GM12873 (cell line): ENCODE data around the gene IL24.

ENCODE experiments used
- TF ChIP-seq, protein P1 (sequence below): IDR thresholded peaks from 2 replicates; pipeline ENCODE4 v1.5.1; 2012; ENCODE audit warnings: low read depth, mild to moderate bottlenecking, moderate library complexity, low read length, control low read depth; ENCODE audit not compliant: insufficient read depth; ENCODE audit errors: missing control alignments

The IL24 gene, protein sequence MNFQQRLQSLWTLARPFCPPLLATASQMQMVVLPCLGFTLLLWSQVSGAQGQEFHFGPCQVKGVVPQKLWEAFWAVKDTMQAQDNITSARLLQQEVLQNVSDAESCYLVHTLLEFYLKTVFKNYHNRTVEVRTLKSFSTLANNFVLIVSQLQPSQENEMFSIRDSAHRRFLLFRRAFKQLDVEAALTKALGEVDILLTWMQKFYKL

DNA sequence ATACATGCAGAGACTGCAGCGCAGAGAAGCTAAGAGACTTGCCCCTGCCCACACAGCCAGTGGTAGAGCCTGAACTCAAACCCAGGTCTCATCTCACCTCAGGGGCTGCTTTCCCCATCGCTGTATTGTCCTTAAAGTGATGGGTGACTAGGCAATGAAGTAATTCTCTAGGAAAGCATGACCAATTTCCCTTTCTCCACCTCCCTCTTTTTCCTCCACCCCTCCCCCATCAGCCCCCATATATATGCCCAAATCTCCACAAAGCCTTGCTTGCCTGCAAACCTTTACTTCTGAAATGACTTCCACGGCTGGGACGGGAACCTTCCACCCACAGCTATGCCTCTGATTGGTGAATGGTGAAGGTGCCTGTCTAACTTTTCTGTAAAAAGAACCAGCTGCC is at the start of gene IL24:
TSS of gene IL24 (plus strand) at position 269 of the 400 bp plus-strand sequence. CDS start 390 bp downstream, outside the sequence.
- TF ChIP-seq, protein P1, sequence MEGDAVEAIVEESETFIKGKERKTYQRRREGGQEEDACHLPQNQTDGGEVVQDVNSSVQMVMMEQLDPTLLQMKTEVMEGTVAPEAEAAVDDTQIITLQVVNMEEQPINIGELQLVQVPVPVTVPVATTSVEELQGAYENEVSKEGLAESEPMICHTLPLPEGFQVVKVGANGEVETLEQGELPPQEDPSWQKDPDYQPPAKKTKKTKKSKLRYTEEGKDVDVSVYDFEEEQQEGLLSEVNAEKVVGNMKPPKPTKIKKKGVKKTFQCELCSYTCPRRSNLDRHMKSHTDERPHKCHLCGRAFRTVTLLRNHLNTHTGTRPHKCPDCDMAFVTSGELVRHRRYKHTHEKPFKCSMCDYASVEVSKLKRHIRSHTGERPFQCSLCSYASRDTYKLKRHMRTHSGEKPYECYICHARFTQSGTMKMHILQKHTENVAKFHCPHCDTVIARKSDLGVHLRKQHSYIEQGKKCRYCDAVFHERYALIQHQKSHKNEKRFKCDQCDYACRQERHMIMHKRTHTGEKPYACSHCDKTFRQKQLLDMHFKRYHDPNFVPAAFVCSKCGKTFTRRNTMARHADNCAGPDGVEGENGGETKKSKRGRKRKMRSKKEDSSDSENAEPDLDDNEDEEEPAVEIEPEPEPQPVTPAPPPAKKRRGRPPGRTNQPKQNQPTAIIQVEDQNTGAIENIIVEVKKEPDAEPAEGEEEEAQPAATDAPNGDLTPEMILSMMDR = no peak

DNA sequence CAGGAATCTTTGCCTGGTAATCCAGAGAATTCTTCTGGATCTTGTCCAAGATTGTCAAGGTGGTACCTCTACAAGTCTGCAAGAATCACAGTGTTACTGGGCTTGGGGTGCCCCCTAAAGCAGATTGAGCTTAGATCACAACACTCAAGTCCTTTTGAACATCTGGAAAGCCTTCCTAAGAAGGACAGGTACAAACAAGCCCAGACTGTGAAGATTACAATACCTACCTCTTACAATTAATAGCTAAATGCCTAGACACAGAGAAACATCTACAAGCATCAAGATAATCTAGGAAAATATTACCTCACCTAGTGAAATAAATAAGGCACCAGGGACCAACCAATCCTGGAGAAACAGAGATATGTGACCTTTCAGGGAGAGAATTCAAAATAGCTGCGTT is 49.3 kb upstream of the IL24 start:
- TF ChIP-seq, protein P1 = no peak

DNA sequence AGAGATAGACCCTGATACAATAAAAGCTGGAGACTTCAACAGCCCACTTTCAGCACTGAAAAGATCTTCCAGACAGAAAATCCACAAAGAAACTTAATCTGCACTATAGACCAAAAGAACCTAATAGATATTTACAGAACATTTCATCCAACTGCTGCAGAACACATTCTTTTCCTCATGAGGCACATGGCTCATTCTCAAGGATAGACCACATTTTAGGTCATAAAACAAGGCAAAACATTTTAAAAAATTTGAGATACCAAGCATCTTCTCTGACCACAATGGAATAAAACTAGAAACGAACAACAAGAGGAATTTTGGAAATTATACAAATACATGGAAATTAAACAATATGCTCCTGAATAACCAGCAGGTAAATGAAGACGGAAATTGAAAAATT is 46.8 kb upstream of the IL24 start:
- TF ChIP-seq, protein P1 = no peak

DNA sequence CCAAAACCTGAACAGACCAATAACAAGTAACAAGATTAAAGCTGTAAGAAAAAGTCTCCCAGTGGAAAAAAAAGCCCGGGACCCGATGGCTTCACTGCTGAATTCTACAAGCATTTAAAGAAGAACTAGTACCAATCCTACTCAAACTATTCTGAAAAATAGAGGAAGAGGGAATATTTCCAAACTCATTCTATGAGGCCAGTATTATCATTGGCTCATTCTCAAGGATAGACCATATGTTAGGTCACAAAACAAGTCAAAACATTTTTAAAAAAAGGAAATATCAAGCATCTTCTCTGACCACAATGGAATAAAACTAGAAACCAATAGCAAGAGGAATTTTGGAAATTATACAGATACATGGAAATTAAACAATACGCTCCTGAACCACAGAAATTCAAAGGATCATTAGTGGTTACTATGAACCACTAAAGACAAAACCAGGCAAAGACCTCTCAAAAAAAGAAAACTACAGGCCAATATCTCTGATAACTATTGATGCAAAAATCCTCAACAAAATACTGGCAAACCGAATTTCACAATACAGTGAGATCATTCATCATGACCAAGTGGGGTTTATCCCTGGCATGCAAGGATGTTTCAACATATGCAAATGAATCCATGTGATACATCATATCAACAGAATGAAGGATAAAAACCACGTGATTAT is 45.8 kb upstream of the IL24 start:
- TF ChIP-seq, protein P1 = no peak

DNA sequence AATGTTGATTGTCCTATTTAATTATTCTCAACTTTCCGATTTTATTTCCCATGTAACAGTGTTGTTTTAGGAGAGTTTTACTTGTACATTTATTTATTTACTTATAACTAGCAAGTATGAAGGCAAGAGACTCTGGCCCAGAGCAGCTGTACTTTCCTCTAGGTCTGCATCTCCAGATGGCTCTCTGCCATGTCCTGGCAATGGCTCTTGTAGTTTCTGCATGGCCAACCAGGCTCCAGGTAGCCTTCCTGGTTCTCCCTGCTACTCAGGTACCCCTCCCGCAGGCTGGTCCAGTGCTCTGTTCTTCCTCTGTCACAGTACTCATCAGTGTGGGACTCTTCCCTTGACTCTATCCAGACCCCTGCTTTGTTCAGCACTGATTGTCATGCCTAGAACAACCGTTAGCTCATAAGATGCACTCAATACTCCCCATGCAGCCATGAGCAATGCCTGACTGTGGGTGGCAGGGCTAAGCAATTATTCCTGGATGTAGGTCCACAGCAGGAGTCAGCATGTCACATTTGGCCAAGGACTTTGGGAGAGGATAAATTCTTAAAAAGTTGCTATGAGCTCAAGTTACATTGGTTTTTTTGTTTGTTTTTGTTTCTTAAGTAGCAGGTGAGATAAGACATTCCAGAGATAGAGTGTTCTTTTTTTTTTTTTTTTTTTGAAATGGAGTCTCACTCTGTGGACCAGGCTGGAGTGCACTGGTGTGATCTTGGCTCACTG is 42.7 kb upstream of the IL24 start:
- TF ChIP-seq, protein P1 = no peak

DNA sequence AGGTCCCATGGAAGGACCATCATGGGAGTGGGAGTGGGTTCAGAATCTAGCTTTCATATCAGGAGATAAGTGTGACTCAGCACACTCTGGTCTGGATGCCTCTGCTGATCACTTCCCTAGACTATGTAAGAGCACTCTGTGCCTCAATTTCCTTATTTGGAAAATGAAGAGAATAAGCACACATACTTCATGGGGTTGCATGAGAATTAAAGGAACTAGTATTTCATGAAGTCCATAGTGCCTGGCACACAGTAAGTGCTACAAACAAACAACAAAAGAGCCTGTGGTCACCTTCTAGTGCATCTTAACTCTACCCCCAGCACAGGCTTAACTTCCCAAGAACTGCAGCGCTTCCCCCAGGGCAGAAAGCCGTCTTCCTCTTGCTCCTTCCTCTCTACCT is 41.4 kb upstream of the IL24 start:
- TF ChIP-seq, protein P1 = no peak
